ENCODE results near the gene MYH7.
"Not testable (repeated sequence)": the region's sequence is repeated elsewhere in the genome, so short reads cannot be mapped to it uniquely, and the experiment has no call there.

MYH7 gene

DNA sequence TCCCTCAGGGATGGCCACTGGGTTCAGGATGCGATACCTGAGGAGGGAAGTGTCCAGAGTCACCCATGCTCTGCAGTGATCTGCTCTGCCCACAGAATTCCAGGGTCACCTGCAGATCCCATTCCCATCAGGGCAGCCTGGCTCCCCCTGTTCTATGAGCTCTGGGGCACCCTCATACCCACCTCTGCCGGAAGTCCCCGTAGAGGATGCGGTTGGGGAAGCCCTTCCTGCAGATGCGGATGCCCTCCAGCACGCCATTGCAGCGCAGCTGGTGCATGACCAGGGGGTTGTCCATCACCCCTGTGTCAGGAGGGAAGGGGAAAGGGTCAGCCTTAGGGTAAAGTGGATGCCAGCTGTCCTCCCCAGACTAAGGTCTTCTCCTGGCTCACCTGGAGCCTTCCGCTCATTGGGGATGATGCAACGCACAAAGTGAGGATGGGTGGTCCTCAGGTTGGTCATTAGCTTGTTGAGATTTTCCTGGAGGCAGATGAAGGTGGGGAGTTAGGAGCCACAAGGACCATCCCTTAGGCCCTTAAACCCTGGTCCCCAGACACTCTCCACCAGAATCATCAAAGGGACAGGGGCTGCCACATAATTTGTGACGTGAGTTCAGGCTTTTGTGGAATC, 38.6 kb downstream of the MYH7 start:
- H3K4me1 ChIP-seq (ENCODE audit: control insufficient read depth in 1 of 2, insufficient read depth in 1 of 2, low read depth in 1 of 2, low read length in 1 of 2) = no peaks in the 10 kb centered on the region
- no peaks in the 10 kb centered on the region for H3K36me3 ChIP-seq
- peaks cover 8% of the 10 kb centered on the region for H3K27me3 ChIP-seq
- H3K9me3 ChIP-seq = no peaks in the 10 kb centered on the region
- H3K27ac ChIP-seq = no peak overlapping the region
- no peak overlapping the region for H3K4me3 ChIP-seq (ENCODE audit: low read depth in 1 of 2, low read length in 1 of 2)
- TF ChIP-seq, protein P1, sequence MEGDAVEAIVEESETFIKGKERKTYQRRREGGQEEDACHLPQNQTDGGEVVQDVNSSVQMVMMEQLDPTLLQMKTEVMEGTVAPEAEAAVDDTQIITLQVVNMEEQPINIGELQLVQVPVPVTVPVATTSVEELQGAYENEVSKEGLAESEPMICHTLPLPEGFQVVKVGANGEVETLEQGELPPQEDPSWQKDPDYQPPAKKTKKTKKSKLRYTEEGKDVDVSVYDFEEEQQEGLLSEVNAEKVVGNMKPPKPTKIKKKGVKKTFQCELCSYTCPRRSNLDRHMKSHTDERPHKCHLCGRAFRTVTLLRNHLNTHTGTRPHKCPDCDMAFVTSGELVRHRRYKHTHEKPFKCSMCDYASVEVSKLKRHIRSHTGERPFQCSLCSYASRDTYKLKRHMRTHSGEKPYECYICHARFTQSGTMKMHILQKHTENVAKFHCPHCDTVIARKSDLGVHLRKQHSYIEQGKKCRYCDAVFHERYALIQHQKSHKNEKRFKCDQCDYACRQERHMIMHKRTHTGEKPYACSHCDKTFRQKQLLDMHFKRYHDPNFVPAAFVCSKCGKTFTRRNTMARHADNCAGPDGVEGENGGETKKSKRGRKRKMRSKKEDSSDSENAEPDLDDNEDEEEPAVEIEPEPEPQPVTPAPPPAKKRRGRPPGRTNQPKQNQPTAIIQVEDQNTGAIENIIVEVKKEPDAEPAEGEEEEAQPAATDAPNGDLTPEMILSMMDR (IDR thresholded peaks at IDR 0.05) = no peak

DNA sequence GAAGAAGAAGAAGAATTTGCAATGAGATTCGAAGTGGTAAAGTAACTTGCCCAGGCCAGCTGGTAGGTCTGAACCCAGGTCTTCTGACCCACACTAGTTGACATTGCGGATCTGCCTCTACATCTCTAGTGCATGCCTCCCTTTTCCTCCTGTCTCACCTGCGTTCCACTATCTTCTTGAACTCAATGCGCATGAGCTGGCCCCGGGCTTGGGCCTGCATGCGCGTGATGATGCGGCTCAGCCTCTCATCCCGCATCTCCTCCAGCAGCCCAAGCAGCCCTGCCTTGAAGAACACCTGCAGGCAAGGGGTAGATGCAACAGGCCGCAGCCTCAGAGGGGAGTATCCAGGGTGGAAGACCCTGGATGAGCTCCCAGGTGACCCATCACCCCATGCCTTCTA, 39.3 kb downstream of the MYH7 start:
- no peak overlapping the region for H3K4me3 ChIP-seq (ENCODE audit: low read depth in 1 of 2, low read length in 1 of 2)

DNA sequence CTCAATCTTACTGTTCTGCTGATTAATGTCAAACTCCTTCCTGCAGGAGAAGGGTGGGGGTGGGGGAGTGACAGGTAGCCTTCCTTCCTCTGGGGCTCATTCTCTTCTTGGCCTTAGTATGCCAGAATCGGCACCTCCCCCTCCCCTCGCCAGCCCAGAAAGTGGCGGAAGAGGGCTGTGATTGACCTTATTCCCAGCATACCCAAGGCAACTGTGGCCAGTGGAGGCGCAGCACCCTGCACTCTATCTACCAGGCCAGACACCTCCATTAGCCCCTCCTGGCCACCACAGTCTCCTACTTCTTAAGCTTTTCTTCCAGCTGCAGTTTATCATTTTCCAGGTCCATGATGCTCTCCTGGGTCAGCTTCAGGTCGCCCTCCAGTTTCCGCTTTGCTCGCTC, 42.8 kb downstream of the MYH7 start:
- Histone ChIP-seq H3K36me3 (no peaks in the 10 kb centered on the region), H3K27ac (no peak overlapping the region)
- TF ChIP-seq, protein P1 (IDR thresholded peaks at IDR 0.05) = no peak

More for the DNA sequence above, 39.3 kb downstream of the MYH7 start:
- peaks cover 8% of the 10 kb centered on the region for H3K27me3 ChIP-seq
- no peak overlapping the region for H3K27ac ChIP-seq
- no peaks in the 10 kb centered on the region for H3K9me3 ChIP-seq
- TF ChIP-seq, protein P1 (IDR thresholded peaks at IDR 0.05) = no peak
- H3K4me1 ChIP-seq (ENCODE audit: control insufficient read depth in 1 of 2, insufficient read depth in 1 of 2, low read depth in 1 of 2, low read length in 1 of 2) = no peaks in the 10 kb centered on the region
- no peaks in the 10 kb centered on the region for H3K36me3 ChIP-seq

DNA sequence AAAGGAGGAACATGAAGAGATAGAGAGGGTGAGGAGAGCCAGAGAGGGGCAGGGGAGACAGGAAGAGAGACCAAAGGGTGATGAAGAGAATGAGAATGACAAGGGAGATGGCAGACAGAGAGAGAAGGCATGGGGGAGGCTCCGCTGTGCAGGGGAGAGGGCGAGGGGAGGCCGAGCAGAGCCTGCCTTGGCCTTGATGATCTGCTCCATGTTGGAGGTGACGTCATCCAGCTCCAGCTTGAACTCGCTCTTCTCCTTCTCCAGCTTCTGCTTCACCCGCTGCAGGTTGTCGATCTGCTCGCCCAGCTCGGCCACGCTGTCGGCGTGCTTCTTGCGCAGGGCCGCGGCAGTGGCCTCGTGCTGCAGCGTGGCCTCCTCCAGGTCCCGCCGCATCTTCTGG, 45.6 kb downstream of the MYH7 start:
- H3K27me3 ChIP-seq = peaks cover 11% of the 10 kb centered on the region
- H3K9me3 ChIP-seq; H3K27ac ChIP-seq; H3K36me3 ChIP-seq; H3K4me1 ChIP-seq (ENCODE audit: control insufficient read depth in 1 of 2, insufficient read depth in 1 of 2, low read depth in 1 of 2, low read length in 1 of 2); H3K4me3 ChIP-seq (ENCODE audit: low read depth in 1 of 2, low read length in 1 of 2): not testable (repeated sequence)

More for the DNA sequence above, 42.8 kb downstream of the MYH7 start:
- Histone ChIP-seq H3K4me3 (ENCODE audit: low read depth in 1 of 2, low read length in 1 of 2) (no peak overlapping the region), H3K9me3 (no peaks in the 10 kb centered on the region), H3K27me3 (peaks cover 11% of the 10 kb centered on the region), H3K4me1 (ENCODE audit: control insufficient read depth in 1 of 2, insufficient read depth in 1 of 2, low read depth in 1 of 2, low read length in 1 of 2) (no peaks in the 10 kb centered on the region)

DNA sequence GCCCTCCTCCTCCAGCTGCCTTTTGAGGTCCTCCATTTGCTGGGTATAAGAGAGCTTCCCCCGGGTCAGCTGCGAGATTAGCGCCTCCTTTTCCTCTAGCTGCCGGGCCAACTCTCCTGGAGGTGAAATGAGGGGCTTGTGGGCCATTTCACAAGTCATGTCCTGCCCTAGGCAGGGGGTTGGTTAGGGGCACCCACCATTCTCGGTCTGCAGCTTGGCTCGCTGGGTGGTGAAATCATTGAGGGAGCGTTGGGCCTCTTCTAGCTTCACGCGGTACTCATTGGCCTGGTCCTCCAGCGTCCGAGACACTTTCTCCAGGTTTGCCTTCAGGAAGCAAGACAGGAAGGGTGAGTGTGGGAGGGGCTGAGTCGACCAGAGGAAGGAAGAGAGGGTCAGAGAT, 46.1 kb downstream of the MYH7 start:
- Histone ChIP-seq H3K4me1 (ENCODE audit: control insufficient read depth in 1 of 2, insufficient read depth in 1 of 2, low read depth in 1 of 2, low read length in 1 of 2) (no peaks in the 10 kb centered on the region), H3K36me3 (no peaks in the 10 kb centered on the region), H3K9me3 (no peaks in the 10 kb centered on the region), H3K27me3 (peaks cover 11% of the 10 kb centered on the region), H3K4me3 (ENCODE audit: low read depth in 1 of 2, low read length in 1 of 2) (no peak overlapping the region), H3K27ac (no peak overlapping the region)
- TF ChIP-seq, protein P1 (IDR thresholded peaks at IDR 0.05) = no peak

DNA sequence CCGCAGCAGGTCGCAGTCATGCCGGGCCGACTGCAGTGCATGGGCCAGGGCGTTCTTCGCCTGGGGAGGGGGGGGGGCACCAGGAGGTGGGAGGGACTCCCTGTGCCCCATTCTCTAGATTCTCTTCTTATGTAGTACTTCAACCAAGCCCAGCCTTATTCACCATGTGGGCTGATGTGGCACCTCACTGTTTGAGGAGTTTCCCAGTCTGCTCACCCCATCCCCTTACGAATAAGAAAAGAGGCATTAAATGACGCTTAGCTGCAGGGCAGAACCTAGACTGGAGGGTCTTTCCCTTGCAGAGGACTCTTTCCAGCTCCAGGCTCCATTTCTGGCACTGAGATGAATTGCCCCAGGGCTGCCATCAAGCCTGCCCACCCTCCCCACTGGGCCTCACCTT, 46.5 kb downstream of the MYH7 start:
- H3K36me3 ChIP-seq = no peaks in the 10 kb centered on the region
- TF ChIP-seq, protein P1 (IDR thresholded peaks at IDR 0.05) = no peak
- peaks cover 11% of the 10 kb centered on the region for H3K27me3 ChIP-seq
- H3K9me3 ChIP-seq = no peaks in the 10 kb centered on the region
- H3K27ac ChIP-seq = no peak overlapping the region
- H3K4me1 ChIP-seq (ENCODE audit: control insufficient read depth in 1 of 2, insufficient read depth in 1 of 2, low read depth in 1 of 2, low read length in 1 of 2) = no peaks in the 10 kb centered on the region
- no peak overlapping the region for H3K4me3 ChIP-seq (ENCODE audit: low read depth in 1 of 2, low read length in 1 of 2)

Measured in neutrophil (primary cell).